HG03159 (cell line): Measurements from ENCODE around the gene EMP3.
"Not testable (repeated sequence)": the region's sequence is repeated elsewhere in the genome, so short reads cannot be mapped to it uniquely, and the experiment has no call there.

Experiments
- ATAC-seq: cut with Tn5 transposase; IDR thresholded peaks from one replicate; pipeline ENCODE4 v1.9.1; 2021; ENCODE audit warnings: mild to moderate bottlenecking, moderate library complexity; ENCODE audit not compliant: unreplicated experiment

EMP3 gene

GRCh38 chr19:48315712-48316111, 9.6 kb upstream of the EMP3 start:
- no peak for ATAC-seq

GRCh38 chr19:48317708-48317960, 7.7 kb upstream of the EMP3 start:
- ATAC-seq: not testable (repeated sequence)

GRCh38 chr19:48318286-48318987, 6.9 kb upstream of the EMP3 start:
- ATAC-seq: no peak

- ATAC-seq: no peak
These were observed 5.5 kb upstream of the EMP3 start for GRCh38 chr19:48319647-48320541.

- peak; percentile 46 for ATAC-seq
These were observed 4.1 kb upstream of the EMP3 start for GRCh38 chr19:48321372-48321621.

- ATAC-seq: peak; percentile 64
These were observed 3.4 kb upstream of the EMP3 start for GRCh38 chr19:48321622-48322591.

GRCh38 chr19:48329167-48329891, 4.0 kb downstream of the EMP3 start:
- ATAC-seq: no peak

GRCh38 chr19:48330012-48330681, 4.8 kb downstream of the EMP3 start:
- ATAC-seq: no peak

GRCh38 chr19:48332351-48332661, 7.0 kb downstream of the EMP3 start:
- ATAC-seq: no peak

- ATAC-seq: peak; percentile 60
These were observed 7.5 kb downstream of the EMP3 start for GRCh38 chr19:48332662-48333466.

- peak; percentile 47 for ATAC-seq
These were observed 8.4 kb downstream of the EMP3 start for GRCh38 chr19:48333467-48334384.

- no peak for ATAC-seq
These were observed 13.0 kb downstream of the EMP3 start for GRCh38 chr19:48338253-48338755.

GRCh38 chr19:48338802-48339503, 13.6 kb downstream of the EMP3 start:
- ATAC-seq: no peak

- no peak for ATAC-seq
These were observed 15.6 kb downstream of the EMP3 start for GRCh38 chr19:48340995-48341394.

- no peak for ATAC-seq
These were observed 16.4 kb downstream of the EMP3 start for GRCh38 chr19:48341515-48342413.

- ATAC-seq: no peak
These were observed 17.0 kb downstream of the EMP3 start for GRCh38 chr19:48342414-48342738.
